HG03342 (cell line): ENCODE results near the gene AXIN1.

Source experiments
- ATAC-seq: cut with Tn5 transposase; IDR thresholded peaks from one replicate; pipeline ENCODE4 v1.9.1; 2021; ENCODE audit warnings: mild to moderate bottlenecking, moderate library complexity; ENCODE audit not compliant: unreplicated experiment

The AXIN1 gene

DNA sequence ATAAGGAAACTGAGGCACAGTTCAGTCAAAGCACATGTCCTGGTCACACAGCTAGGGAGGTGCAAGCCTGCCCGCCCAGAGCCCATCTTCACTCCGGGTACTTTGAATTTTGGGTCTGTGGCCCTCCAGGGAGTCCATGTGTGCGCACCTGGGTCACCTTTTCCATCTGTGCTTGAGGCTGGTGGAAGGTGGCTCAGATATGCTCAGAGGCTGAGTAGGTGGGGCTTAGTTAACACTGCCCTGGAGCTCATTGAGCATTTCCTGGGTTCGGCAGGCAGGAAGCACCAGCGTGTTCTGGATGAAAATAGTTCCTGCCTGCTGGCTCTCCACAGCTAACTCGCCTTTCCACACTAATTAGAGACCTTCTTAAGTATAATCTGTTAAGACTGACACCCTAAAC, 98.7 kb downstream of the AXIN1 start:
- no peak for ATAC-seq

DNA sequence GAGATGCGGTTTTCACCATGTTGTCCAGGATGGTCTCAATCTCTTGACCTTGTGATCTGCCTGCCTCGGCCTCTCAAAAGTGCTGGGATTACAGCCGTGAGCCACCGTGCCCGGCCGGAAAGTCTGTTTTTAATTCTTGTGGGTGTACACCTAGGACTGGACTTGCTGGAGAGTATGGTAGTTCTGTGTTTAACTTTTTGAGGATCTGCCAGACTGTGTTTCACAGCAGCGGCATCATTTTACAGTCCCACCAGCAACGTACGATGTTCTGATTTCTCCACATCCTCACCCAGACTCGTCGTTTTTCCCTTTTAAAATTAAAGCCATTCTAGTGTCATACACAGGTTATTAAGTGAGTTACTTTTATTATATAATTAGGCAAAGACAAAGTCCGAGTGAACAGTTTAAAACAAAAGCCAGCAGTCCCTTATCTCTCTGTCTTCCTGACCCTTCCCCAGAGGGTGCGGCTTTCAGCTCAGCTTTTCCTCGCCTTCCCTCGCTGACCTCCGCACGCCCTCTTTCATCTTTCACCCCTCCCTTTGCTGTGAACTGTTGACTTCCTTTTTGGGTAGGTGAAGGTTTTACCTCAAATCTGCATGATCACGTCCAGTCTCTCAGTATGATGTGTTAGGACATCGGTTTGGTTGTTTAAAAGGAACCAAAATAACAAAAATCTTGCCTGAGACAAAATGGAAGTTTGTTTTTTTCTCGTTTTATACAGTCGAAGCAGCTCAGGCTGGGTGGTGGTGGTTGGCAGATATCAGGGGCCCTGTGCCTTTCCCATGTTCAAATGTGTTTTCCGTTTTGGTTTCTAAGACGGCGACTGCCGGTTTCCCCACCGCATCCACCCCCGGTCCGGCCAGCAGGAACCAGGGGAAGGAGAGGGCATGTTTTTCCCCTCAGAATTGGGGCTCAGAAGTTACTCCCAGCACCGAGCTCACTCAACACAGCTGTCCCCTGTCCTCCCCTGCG, 99.9 kb downstream of the AXIN1 start:
- no peak for ATAC-seq

DNA sequence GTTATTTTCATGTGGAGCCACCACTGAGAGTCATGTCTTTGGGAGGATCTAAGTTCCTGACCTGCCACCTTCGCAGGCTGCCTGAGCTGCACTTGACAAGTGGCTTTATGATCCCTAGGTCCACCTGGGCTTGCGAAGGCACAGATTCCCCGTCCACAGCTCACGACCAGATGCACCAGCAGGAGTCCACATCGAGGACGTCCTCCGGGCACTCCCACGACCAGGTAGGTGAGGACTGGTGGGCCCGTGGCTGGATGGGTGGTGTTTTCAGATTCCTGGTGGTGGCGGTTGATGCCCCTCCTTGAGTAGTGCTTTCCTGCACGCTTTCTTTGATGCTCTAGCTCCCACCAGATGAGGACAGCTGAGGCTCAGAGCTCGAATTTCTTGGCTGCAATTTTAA, 103.1 kb downstream of the AXIN1 start:
- ATAC-seq, result no peak

DNA sequence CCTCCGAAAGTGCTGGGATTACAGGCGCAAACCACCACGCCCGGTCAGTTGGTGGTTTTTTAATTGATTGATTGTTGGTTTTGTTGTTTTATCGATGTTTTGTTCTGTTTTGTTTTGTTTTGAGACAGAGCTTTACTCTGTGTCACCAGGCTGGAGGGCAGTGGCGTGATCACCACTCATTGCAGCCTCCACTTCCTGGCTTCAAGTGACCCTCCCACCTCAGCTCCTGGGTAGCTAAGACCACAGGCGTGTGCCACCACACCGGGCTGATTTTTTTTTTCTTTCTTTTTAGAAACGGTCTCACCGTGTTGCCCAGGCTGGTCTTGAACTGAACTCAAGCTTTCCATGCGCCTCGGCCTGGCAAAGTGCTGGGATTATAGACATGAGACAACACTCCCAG, 105.5 kb downstream of the AXIN1 start:
- ATAC-seq, result no peak

DNA sequence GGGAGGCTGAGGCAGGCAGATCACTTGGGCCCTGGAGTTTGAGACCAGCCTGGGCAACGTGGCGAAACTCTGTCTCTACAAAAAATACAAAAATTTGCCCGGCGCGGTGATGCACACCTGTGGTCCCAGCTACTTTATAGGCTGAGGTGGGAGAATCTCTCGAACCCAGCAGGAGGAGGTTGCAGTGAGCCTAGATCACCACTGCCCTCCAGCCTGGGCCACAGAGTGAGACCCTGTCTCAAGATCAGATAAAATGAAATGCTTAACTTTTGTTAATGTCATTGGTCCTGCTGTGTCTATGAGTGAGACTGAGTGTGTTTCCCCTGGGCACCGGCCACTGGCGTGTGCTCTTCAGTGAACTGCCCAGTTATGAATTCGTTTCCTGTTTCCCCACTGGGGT, 107.4 kb downstream of the AXIN1 start:
- ATAC-seq, result no peak

DNA sequence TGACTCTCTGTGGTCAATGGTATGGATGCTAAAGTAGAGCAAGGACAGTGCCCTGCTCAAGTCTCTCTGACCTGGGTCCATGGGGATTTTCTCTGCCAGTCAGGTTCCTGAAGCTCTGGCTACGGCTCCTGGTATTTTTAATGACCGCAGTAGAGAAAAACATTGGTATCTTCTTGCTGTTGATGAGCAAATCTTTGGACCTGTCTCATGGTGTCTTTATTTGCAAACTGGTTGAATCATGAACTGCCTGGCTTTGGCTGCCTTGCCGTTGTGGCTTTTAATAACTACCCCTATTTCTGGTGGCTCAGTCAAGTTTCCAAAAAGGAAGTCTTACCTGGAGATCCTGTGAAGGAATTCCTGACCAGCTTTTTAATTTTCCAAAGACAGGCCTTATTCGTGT, 109.2 kb downstream of the AXIN1 start:
- ATAC-seq, result no peak

DNA sequence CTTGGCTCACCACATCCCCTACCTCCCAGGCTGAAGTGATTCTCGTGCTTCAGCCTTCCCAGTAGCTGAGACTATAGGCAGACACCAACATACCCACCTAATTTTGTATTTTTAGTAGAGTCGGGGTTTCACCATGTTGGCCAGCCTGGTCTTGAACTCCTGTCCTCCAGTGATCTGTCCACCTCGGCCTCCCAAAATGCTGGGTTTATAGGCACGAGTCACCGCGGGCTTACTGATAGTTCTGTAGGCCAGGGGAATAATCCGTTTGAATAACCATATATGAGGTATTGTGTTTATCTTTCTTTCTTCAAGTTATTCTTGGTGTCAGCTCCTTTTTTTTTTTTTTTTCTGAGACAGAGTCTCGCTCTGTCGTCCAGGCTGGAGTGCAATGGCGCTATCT, 110.2 kb downstream of the AXIN1 start:
- ATAC-seq, result no peak

DNA sequence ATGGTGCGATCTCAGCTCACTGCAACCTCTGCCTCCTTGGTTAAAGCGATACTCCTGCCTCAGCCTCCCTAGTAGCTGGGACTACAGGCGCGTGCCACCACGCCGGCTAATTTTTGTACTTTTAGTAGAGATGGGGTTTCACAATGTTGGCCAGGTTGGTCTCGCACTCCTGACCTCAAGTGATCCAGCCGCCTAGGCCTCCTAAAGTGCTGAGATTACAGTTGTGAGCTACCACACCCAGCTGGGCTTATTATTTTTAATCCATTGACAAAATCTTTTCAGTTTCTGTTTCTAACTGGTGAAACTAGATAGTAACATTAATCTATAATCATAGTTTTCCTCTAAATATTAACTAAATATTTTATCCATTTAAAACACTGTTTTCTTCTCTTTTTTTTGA, 112.0 kb downstream of the AXIN1 start:
- no peak for ATAC-seq

DNA sequence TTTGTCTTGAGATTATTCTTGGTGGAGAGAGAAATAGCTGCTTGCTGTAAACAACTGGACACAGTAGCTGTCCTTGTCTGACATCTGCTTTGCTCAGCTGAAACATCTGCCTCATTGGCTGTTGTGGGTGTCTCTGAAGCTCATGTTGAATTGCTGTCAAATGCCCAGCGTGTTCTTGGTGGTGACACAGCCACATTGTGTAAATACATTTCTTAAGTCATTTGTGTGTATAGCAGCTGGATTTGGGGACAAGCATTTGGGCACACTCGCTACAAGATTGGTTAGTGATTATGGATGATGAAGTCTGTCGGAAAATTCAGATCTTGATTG, 112.6 kb downstream of the AXIN1 start:
- no peak for ATAC-seq
